Ammon's horn (tissue), 1 donor: ENCODE data around the gene HSPB7.
"Not testable (repeated sequence)": the region's sequence is repeated elsewhere in the genome, so short reads cannot be mapped to it uniquely, and the experiment has no call there.

Experiments used
- DNase-seq: peaks from one replicate; pipeline ENCODE4 v3.0.0-alpha.2; 2016; ENCODE audit warnings: low spot score

Gene HSPB7

DNA sequence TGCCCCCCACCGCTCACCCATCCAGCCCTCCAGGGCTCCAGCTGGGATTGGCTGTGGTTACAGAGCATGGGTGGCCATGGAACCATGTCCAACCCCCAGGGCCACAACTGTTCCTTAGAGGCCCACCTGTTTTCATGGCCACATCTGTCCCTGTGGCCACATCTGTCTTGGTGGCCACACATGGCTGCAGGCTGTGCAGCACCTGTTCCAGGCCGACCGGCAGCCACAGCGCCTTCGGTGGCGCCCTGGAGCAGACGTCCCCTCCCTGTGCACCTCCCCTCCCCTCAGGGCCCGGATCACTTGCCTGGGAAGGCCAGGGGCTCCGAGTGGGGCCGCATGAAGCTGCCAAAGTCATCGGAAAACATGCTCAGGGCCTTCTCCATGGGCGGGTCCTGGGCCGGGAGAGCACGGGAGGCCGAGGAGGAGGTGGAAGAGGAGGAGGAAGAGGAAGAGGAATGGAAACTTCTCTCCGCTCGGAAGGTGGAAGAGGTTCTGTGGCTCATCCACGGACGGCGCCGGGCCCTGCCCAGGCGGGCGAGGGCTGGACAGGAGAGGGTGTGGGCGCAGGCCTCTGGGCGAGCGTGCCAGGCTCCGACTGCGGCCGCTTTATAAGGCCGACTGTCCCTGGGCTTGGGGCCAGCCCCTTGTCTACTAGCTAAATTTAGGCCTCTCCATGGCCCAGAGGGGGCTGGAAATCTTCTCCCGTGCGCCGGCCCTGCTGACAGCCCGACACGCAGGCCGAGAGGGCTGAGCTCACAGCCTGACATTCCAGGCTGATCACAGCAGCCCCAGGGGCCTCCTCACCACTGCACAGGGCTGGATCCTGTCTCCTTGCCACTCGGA lies at the start of gene HSPB7:
Gene HSPB7 (minus strand): TSS at position 583 of the 843 bp plus-strand sequence. CDS start 80 bp downstream, at position 503.
- DNase-seq, result peak; percentile 46

DNA sequence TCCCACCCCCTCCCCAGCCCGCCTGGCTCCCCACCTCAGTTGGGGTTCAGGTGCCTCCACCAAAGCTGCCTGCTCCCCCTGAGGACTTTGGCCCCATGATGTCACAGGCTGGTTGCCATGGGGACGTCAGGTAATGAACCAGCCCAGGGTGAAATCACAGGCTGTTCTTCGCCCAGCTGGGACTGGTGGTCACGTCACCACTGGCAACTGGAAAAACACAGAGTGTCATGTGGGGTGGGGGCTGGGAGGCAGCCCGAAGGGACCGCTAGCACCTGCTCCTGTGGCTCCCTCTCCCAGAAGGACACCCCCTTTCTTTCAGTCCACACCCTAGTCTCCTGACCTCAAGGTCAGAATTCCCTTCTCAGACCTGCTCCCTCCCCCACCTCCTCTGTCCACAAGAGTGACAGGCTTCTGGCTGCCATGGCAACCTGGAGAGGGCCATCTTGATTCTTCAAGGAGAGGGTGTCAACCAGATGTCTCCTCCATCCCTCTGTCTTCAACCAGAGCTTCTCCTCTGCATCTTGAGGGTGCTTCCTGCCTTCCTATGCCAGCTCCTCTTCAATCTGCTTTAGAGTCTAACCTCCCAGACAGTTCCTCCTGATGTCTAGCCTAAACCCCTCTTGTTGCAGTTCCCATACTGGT lies 49.4 kb upstream of the HSPB7 start:
- no peak for DNase-seq

DNA sequence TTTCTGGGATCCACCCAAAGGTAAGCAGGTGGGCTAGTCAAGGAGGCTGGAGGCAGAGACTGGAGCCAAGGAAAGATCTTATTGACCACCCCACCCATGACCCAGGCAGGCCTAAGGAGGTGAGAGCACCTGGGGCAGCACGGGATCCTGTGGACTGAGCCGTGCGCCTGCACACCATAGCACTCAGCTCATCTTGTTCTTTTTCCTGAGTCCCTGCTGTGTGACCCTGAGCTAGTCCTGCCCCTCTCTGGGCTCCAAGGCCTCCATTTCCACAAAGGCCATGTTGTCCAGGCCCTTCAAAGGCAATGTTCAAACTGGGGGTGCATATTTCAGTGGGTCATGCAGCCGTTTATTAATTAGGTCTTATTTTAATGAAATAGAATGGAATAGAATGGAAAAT lies 48.4 kb upstream of the HSPB7 start:
- no peak for DNase-seq

DNA sequence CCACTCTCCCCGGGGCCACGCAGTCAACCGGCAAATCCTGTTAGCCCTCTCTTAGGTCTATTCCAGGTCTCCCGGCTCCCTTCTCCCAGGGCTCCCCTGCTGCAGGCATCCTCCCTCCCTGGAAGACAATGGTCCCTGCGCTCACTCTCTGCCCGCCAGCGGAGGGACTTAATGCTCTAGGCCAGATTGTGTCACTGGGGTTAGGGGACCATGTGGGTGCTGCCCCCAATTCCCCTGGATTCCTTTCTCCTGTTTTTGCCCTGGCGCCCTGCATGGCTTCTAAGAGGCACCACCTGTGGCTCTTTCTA lies 47.4 kb upstream of the HSPB7 start:
- no peak for DNase-seq

DNA sequence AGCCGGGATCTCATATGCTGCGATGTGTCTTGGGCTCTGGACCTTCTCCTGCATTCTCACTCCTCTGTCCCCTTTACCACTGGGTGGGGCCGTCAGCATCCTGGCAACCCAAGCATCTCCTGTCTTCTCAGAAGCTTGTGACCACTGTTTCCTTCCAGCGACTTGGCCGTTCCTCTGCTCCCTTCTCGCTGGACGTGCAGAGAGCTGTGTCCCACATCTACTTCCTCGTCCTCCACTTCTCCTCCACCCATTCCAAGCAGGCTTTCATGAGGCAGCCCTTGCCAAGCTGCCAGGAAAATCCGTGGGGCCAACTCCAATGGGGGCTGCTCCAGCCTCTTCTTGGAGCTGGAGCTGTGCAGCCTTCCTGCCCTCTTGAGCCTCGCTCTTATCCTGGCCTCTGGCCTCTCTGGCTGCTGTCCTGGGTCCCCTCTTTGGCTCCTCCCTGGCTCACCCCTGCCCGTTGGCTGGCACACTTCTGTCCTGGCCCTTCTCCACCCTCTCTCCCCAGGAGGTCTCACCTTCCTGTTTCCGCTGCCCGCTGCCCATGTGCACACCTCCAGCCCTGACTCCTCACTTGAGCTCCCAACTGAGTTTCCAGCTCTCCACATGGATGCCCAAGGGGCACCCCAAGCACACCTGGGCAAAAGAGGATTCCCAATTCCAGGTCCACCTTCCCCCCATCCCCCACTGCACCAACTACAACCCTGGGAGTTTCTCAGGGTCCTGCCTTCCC lies 46.9 kb upstream of the HSPB7 start:
- DNase-seq, result no peak

DNA sequence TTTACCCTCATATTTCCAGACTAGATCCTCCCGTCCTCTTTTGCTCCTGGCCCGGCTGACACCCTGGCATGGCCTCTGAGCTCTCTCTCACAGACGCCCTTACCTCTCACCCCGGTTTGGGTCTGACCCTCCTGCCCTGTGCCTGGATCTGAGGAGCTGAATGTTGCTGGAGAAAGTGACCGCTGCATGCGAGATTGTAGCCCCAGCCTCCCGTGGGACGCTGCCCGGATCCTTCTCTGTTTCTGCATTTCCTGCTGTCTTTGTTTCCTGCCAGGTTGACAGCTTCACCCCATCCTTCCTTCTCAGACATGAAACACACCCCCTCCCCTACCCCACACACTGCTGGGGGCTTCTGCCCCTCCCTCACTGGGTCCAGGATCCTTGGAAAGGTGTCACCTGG lies 46.1 kb upstream of the HSPB7 start:
- DNase-seq, result no peak

DNA sequence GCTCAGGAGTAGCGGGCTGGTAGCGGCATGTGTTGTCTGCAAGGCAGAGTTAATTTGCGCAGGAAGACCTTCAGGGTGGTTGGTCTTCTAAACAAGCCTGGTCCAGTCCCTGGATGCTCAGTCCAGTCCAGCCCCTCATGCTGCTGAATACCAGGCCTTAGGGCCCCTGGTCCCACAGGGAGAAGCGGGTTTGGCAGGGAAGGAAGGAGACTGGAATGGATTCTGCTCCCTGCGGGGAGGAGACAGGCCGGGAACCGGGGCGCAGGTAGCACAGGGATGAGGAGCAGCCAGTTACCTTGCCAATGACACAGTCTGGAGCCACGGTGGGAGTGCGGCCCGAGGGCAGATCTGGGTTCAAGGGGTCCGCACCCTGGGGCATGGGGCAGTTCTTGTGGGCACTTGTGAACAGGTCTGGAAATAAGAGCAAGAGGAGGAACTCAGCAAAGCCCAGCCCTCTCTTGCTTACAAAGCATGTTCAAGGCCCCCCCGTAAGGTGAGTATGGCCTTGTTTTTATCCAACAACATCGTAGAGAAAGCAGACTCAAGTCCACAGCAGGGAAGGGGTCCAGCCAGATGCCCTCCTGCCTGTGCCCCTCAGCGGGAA lies 45.5 kb upstream of the HSPB7 start:
- DNase-seq, result no peak

DNA sequence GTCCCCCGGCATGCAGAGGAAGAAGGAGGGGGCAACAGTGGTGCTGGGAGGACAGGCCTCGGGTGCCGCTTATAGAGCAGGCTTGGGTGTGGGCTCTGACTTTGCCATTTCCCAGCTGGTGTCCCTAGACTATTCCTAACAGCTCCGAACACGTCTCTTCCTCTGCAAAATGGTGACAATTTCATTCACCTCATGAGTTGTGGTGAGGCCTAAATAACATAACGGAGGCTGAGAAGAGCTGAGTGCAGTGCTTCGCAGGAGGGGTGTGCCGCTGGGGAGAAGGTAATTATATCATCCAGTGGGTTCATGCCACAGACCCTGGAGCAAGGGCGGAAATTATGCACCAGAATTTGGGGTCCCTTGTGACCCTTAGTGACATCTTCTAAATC lies 44.8 kb upstream of the HSPB7 start:
- not testable (repeated sequence) for DNase-seq

DNA sequence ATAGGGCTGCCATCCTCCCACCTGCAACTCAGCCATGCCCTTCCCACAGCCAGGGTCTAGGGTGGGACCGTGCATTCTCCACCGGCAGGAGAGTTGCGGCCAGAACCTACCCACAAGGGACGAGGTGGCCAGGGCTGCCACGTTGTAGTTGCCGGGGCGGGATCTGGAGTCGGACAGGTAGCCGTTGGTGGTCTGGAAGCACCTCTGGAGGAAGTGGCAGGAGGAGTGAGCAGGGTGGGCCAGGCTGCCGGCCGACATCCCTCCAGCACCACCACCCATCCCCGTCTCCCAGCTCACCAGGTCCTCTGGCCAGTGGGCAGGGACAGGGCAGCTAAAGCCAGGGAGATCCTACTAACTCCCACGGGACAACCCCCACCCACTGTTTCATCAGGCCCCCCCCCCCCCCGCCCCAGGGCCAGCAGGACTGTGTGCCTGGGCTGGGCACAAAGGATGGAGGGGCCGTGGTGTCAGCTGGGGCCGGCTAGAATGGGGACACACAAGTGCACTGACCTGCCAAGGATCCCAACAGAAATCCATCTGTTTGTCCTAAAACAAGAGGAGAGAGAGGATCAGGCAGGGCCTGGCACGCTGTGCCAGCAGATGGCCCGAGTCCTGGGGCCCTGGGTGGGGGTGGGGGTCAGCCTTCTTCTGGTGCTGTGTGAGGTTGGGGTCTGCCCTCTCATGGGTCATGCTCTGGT lies 44.3 kb upstream of the HSPB7 start:
- DNase-seq, result not testable (repeated sequence)

DNA sequence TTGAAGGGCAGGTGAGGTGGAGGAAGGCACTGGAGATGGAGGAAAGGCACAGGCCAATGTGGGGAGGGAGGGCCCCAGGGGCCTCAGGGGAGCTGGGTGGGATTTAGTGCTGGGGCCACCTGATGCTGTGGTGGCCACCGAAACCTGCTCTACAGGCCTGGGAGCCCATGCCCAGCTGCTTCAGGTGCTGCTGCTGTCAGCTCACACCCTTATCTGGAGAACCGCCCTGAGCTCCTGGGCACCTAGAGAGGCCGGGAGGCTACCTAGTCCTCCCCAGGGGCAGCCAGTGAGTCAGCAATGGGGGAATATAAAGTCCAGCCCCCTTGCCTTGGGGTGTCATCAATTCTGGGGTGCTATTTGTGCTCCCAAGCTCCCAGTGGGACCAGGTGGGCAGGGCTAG lies 43.4 kb upstream of the HSPB7 start:
- DNase-seq, result no peak

DNA sequence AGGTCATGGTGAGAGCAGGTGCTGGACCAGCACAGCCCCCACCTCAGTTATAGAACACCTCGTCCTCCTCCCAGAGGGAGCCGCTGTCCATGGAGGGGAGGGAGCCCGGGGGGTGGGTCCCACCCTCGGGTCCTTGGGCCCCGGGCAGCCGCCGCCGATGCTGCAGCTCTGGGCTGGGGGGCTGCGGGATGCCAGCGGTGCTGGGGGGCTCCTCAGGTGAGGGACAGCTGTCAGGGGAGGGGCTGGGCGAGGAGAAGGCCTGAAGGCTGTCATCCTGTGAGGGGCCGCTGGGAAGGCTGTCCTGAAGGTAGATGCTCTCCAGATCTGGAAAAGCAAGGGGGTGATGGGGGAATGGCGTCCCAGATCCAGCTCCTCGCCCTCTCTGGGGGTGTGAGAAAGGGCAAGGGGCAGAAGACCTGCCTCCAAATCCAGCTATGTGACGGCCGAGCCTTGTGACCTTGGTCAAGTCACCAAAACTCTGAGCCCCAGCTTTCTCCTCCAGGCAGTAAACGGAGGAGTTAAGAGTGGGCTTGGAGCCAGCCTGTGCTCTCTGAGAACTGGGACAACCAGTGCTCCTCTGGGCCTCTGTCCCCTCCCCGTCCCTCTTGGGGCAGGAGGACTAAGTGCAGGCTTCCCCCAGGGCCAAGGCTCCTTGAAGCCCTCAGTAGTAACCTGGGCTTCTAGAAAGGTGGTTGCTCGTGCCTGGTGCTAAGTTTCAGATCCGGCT lies 40.7 kb upstream of the HSPB7 start:
- not testable (repeated sequence) for DNase-seq

DNA sequence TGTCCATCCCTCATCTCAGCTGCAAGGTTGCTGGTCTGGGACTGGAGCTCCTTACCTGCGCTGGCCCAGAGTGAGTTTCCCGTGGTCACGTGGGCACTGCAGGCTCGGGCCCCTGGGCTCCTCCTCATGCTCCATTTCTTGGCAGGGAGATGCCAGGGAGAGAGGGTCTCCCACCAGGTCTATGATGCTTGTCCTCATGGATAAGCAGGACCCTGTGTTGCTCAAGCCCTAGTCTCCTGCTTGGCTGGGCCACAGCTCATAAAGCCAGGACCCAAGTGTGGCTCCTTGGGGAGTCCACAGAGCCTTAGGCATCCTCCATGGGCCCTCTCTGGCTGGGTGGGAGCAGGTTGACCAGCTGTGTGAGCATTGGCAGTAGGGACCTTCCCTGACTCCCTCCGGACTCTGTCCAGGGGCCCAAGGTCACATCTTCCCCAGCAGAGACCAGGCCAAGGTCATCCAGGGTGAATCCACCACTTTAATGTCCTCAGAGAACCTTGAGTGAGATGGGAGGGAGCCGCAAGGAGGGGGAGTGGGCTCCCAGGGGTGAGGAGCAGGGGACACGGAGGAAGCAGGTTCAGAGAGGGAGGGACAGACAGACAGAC lies 39.6 kb upstream of the HSPB7 start:
- DNase-seq, result not testable (repeated sequence)

DNA sequence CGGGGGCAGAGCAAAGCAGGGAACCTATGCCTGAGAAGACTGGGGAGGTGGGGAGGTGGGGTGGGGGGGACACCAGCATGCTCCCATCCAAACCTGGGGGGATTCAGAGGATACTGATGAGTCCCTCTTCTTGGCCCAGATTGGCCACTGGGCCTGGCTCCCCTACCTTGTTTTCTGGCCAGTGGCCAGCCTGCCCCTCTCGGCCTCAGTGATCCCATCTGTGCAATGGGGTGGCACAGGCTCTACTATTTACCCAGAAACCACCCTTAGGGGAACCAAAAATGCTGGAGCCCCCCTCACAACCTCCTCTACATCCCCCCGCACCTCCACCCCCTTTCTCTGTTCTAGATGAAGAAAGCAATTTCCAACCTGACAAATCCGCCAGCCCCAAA lies 38.7 kb upstream of the HSPB7 start:
- not testable (repeated sequence) for DNase-seq

DNA sequence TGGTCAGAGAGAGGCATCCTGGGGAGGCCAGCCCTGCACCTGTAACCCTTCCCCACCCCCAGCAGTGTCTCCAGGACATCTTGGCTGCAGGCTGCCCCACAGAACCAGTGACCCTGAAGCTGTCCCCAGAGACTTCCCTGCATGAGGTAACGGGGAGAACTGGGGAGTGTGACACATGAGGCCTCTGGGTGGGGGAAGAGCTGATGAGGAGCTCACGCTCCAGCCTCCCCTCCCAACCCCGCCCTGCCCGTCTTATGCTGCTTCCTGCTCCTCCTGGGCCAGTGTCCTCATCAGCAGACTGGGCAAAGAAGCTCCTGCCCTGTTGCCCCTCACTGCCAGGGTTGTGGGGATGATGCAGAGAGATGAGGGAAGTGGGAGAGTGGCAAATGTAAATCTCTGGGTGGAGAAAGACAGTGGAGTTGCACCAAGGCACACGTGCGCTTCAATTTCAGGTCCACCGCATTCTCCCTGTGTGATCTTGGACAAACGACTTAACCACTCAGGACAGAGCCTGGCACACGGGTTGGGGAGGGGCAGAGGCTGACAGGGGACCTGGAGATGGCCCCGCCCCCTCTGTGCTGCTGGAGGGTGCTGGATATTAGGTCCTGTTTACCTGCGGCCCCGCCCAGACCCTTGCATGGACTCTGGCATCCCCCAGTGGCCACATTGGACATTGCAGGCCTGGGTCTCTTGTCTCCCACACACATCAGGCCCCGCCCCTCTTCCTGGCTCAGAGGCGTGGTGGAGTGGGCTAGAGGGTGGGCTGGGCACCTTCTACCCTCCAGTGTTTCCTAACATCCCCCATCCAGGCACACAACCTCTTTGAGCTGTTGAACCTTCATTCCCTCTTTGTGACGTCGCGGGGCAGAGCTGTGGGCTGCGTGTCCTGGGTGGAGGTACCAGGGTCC lies 38.0 kb upstream of the HSPB7 start:
- peak; percentile 80 for DNase-seq

DNA sequence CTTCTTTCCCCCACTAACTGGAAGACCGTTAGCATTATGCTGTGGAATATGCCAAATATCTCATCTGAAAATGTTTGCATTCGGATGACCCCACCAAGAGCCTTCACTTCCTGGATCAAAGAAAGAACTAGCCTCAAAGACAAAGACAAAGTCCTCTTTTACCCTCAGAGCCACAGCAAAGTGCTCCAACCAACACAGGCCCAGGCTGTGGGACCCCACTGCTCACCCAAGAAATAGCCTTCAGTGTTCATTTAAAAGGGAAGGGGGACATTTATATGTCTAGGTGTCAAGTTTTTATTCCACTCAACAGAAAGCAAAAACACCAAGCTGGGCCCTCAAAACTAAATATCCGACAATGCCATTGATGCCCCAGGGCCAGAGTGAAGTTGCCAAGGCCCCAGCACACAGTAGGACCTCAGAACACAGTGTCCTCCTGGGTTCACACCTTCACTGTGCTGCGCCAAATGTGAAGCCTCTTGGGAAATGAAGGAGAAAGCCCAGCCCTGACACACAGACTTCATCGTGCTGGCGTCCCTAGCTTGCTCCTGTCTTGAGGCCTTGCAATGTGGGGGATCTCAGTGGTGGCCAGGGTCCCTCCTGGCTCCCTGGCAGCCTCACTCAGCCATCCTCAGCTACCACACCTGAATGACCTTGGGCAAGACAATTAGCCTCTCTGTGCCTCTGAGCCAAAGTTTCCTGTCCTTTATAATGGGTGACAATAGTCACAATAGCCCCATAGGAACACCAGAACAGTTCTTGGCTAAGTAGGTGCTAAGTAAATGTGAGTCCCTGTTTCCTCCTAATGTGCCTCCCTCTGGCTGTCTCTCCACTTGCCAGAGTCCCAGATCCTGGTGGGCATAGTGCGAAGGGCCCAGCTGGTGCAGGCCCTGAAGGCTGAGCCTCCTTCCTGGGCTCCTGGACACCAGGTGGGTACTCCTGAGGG lies 37.0 kb upstream of the HSPB7 start:
- DNase-seq, result no peak

DNA sequence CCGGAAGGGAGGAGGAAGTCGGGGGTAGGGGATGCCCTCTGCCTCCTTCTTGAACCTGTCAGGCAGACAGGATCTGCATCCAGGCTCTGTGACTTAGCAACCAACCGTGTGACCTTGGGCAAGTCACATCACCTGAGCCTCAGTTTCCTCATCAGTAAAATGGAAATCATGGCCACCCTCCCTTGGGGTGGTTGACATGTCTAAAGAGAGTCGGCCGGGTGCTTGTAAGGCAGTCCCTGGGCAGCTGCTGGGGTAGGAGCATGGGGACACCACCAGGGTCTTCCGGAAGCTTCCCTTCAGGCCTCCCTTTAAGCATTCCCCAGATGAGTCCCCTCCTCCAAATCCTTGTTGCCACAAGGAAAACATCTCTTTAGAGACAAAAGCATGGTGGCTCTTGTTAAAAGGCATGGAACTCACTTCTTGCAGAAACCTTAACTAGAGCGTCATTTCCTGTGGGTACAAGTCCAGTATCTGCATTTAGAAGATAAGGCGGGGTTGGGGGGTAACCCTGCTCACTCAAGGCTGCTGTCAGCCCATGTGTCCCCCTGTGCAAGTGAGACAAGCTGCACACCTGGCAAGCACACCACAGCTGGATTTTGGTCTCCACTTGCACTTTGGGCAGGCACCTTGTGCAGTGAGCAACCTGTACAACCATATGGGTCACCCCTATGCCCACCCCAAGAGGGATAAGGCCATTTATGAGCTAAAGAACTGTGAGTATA lies 36.1 kb upstream of the HSPB7 start:
- DNase-seq, result no peak

DNA sequence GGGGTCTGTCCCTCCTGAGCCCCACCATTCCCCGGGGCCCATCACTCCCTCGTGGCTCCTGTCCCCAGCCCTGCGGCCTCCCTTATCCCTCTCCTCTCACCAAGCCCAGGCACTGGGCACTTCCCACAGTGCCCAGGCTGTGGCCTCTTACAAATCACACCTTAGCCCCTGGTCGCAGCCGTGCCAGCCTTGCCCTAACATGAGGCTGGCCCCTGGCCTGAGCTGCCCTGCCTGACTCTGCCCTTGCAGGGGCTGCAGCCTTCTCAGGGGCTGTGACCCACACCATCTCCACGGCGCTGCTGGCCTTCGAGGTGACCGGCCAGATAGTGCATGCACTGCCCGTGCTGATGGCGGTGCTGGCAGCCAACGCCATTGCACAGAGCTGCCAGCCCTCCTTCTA lies 34.1 kb upstream of the HSPB7 start:
- DNase-seq, result not testable (repeated sequence)

DNA sequence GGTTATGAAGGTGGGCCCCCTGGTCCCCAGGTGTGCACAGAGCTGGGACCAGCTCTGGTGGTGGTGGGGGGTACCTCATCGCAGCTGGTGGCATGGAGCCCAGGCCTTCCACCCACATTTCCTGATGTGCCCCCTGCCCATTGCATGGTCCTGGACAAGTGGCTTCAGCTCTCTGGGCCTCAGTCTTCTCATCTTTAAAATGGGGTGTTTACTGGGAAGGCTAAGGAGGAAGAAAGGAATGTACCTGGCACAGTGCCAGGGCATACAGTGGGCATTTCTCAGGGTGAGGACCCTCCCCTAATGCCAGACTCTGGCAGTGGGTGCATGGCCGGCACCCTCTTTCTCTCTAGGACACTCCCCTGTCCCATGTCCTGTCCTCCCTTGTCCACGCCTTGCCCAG lies 33.2 kb upstream of the HSPB7 start:
- no peak for DNase-seq
